GM19328 (cell line): ENCODE measurements around the gene SQSTM1.
"Not testable (repeated sequence)": the region's sequence is repeated elsewhere in the genome, so short reads cannot be mapped to it uniquely, and the experiment has no call there.

Experiments
- ATAC-seq: cut with Tn5 transposase; IDR thresholded peaks from one replicate; pipeline ENCODE4 v1.9.1; 2021; ENCODE audit warnings: mild to moderate bottlenecking, moderate library complexity; ENCODE audit not compliant: unreplicated experiment

The SQSTM1 gene

GRCh38 chr5:179871533-179871932 is 50.8 kb downstream of the SQSTM1 start:
- ATAC-seq = not testable (repeated sequence)

- ATAC-seq = no peak
These were observed 51.5 kb downstream of the SQSTM1 start for GRCh38 chr5:179872055-179872827.

GRCh38 chr5:179872828-179873575 is 52.3 kb downstream of the SQSTM1 start:
- no peak for ATAC-seq

GRCh38 chr5:179873588-179874110 is 52.9 kb downstream of the SQSTM1 start:
- no peak for ATAC-seq

GRCh38 chr5:179874136-179874535 is 53.4 kb downstream of the SQSTM1 start:
- ATAC-seq = no peak

- ATAC-seq = no peak
These were observed 54.0 kb downstream of the SQSTM1 start for GRCh38 chr5:179874536-179875292.

GRCh38 chr5:179875741-179876609 is 55.3 kb downstream of the SQSTM1 start:
- no peak for ATAC-seq

- no peak for ATAC-seq
These were observed 55.9 kb downstream of the SQSTM1 start for GRCh38 chr5:179876610-179876952.

GRCh38 chr5:179878222-179879002 is 57.7 kb downstream of the SQSTM1 start:
- no peak for ATAC-seq

- ATAC-seq = no peak
These were observed 58.4 kb downstream of the SQSTM1 start for GRCh38 chr5:179879003-179879689.

GRCh38 chr5:179879690-179880010 is 58.9 kb downstream of the SQSTM1 start:
- no peak for ATAC-seq

GRCh38 chr5:179880066-179880650 is 59.5 kb downstream of the SQSTM1 start:
- ATAC-seq = no peak

GRCh38 chr5:179880848-179881590 is 60.3 kb downstream of the SQSTM1 start:
- no peak for ATAC-seq

- no peak for ATAC-seq
These were observed 61.6 kb downstream of the SQSTM1 start for GRCh38 chr5:179882338-179882737.

GRCh38 chr5:179883163-179883562 is 62.5 kb downstream of the SQSTM1 start:
- no peak for ATAC-seq

GRCh38 chr5:179885491-179886090 is 64.9 kb downstream of the SQSTM1 start:
- no peak for ATAC-seq

- no peak for ATAC-seq
These were observed 65.6 kb downstream of the SQSTM1 start for GRCh38 chr5:179886190-179886911.
